CD14-positive monocyte (primary cell): ENCODE measurements around the gene TACC3. TPM values are rescaled to one million over a fixed set of nuclear protein-coding genes. Genes with fewer than 3 reads are reported as not detected.

Experiments used
- DNase-seq, 3 donors: peaks; one replicate each; pipeline ENCODE4 v3.0.0-alpha.2; 2011 to 2022
- H2AFZ ChIP-seq: 2 replicates; pipeline ENCODE4 v1.6.0; 2012; ENCODE audit warnings: mild to moderate bottlenecking, low read depth, low read length, inconsistent platforms; ENCODE audit not compliant: insufficient read depth, poor library complexity, severe bottlenecking
- H3K27ac ChIP-seq, 2 donors: 1 replicate in 1 of 2; 2 replicates in 1 of 2; pipeline ENCODE4 v1.5.1; 2012 to 2013; ENCODE audit warnings: low read length in 2 of 2, control low read depth in 1 of 2, inconsistent platforms in 1 of 2, low read depth in 1 of 2, mild to moderate bottlenecking in 1 of 2
- H3K27me3 ChIP-seq, 2 donors: one replicate each; pipeline versions ENCODE4 v1.6.0 to v1.6.1; 2011 to 2013; ENCODE audit warnings: low read length in 2 of 2; ENCODE audit not compliant: control insufficient read depth in 2 of 2, insufficient read depth in 2 of 2
- H3K36me3 ChIP-seq, 2 donors: replicated peaks in 1 of 2; 1 replicate in 1 of 2; 2 replicates in 1 of 2; pipeline versions ENCODE4 v1.5.1 to v1.6.1; 2012 to 2013; ENCODE audit warnings: low read length in 2 of 2, control low read depth in 1 of 2, inconsistent platforms in 1 of 2, mild to moderate bottlenecking in 1 of 2; ENCODE audit not compliant: insufficient read depth in 2 of 2, control insufficient read depth in 1 of 2
- H3K4me1 ChIP-seq, 2 donors: 1 replicate in 1 of 2; 2 replicates in 1 of 2; pipeline versions ENCODE4 v1.5.1 to v1.6.1; 2012 to 2013; ENCODE audit warnings: low read length in 2 of 2, control low read depth in 1 of 2, inconsistent platforms in 1 of 2, mild to moderate bottlenecking in 1 of 2, moderate library complexity in 1 of 2; ENCODE audit not compliant: insufficient read depth in 2 of 2, control insufficient read depth in 1 of 2
- H3K4me2 ChIP-seq: replicated peaks from 2 replicates; pipeline ENCODE3; 2012; ENCODE audit warnings: low read length, moderate library complexity, mild to moderate bottlenecking; ENCODE audit not compliant: poor library complexity, severe bottlenecking; ENCODE audit errors: extremely low read depth
- H3K4me3 ChIP-seq, 3 experiments: fragments of 200-600 bp in 1 of 3; sonication (generic) in 1 of 3; replicated peaks in 1 of 3; 1 replicate in 2 of 3; 2 replicates in 1 of 3; pipeline ENCODE4 v1.5.1; 2011 to 2013; ENCODE audit warnings: low read length in 3 of 3, mild to moderate bottlenecking in 3 of 3, control low read depth in 2 of 3, low read depth in 2 of 3, inconsistent platforms in 1 of 3, moderate library complexity in 1 of 3
- H3K79me2 ChIP-seq: 2 replicates; pipeline ENCODE4 v1.6.0; 2012; ENCODE audit warnings: mild to moderate bottlenecking, control low read depth, inconsistent platforms, low read length, moderate library complexity; ENCODE audit not compliant: insufficient read depth
- H3K9ac ChIP-seq: 2 replicates; pipeline ENCODE4 v1.6.0; 2017; ENCODE audit warnings: low read length, mild to moderate bottlenecking; ENCODE audit not compliant: insufficient read depth, poor library complexity, severe bottlenecking
- H3K9me3 ChIP-seq, 2 donors: replicated peaks in 1 of 2; 1 replicate in 1 of 2; 2 replicates in 1 of 2; pipeline versions ENCODE4 v1.5.1 to v1.6.1; 2012 to 2013; ENCODE audit warnings: low read length in 2 of 2, control low read depth in 1 of 2; ENCODE audit not compliant: control insufficient read depth in 1 of 2, insufficient read depth in 1 of 2
- H4K20me1 ChIP-seq: 2 replicates; pipeline ENCODE4 v1.6.0; 2012; ENCODE audit warnings: mild to moderate bottlenecking, low read length, control low read depth, moderate library complexity; ENCODE audit not compliant: insufficient read depth
- H3K27ac Mint-ChIP-seq, 7 donors: one replicate each; pipeline ENCODE4 v1.8.0; 2020; ENCODE audit warnings: mild to moderate bottlenecking in 7 of 7, mixed read lengths in 7 of 7, moderate library complexity in 6 of 7, inconsistent platforms in 2 of 7
- H3K27me3 Mint-ChIP-seq, 3 donors: one replicate each; pipeline ENCODE4 v1.8.0; 2021 to 2022; ENCODE audit warnings: low read depth in 3 of 3, mild to moderate bottlenecking in 3 of 3, mixed read lengths in 3 of 3, moderate library complexity in 3 of 3, inconsistent platforms in 1 of 3
- H3K36me3 Mint-ChIP-seq, 2 donors: one replicate each; pipeline ENCODE4 v1.8.0; 2020; ENCODE audit warnings: mixed read lengths in 2 of 2, inconsistent platforms in 1 of 2, mild to moderate bottlenecking in 1 of 2
- H3K4me1 Mint-ChIP-seq: one replicate; pipeline ENCODE4 v1.8.0; 2020; ENCODE audit warnings: mild to moderate bottlenecking, mixed read lengths
- H3K4me3 Mint-ChIP-seq, 2 donors: one replicate each; pipeline ENCODE4 v1.8.0; 2020; ENCODE audit warnings: mild to moderate bottlenecking in 2 of 2, mixed read lengths in 2 of 2, moderate library complexity in 1 of 2
- H3K9me3 Mint-ChIP-seq, 7 donors: one replicate each; pipeline ENCODE4 v1.8.0; 2020 to 2022; ENCODE audit warnings: mixed read lengths in 7 of 7, mild to moderate bottlenecking in 6 of 7, moderate library complexity in 6 of 7, inconsistent platforms in 2 of 7
- CTCF ChIP-seq: fragments of 200-600 bp; IDR thresholded peaks from one replicate; pipeline ENCODE4 v1.8.0; 2022; ENCODE audit warnings: antibody characterized with exemption, mild to moderate bottlenecking
- WGBS: methylation state at CpG from one replicate; pipeline ENCODE4 v1.1.5; 2013; ENCODE audit warnings: missing lambda C conversion rate; ENCODE audit not compliant: insufficient coverage; 5-methylcytosine and 5-hydroxymethylcytosine counted together
- intact Hi-C, 2 donors: fragments of 100-400 bp; cut with micrococcal nuclease; formaldehyde crosslinking; loops; one replicate each; pipeline versions ENCODE4 v1.15.0 to v1.15.1; 2023
- polyA plus RNA-seq, 3 donors: library from polyadenylated mRNA; depleted of rRNA in 1 of 3; unstranded in 2 of 3; stranded (reverse) in 1 of 3; fragments of 300-500 nt in 2 of 3; fragments of >200 nt in 1 of 3; fragmentation: Illumina TruSeq in 2 of 3; gene quantifications; 1 replicate in 2 of 3; 2 replicates in 1 of 3; pipeline ENCODE4 v1.2.3, GENCODE V29; 2012 to 2021

TACC3 gene
- polyA plus RNA-seq, 3 donors: 43.7 to 84.2 (median 56.6) TPM

- DNase-seq: no peak
- Histone ChIP-seq H3K27me3 (no peaks in the 10 kb centered on the region), H3K27ac (peak overlapping the region in 1 of 2 donors; percentile 58), H3K4me1 (peaks cover 16 to 23% of the 10 kb centered on the region in 2 donors), H3K9ac (peak overlapping the region; percentile 40), H3K4me3 (peak overlapping the region; percentile 11 to 69 (median 20)), H3K4me2 (peak overlapping the region; percentile 79), H2AFZ (peak overlapping the region; percentile 83), H3K9me3 (no peaks in the 10 kb centered on the region), H4K20me1 (no peaks in the 10 kb centered on the region), H3K79me2 (no peaks in the 10 kb centered on the region), H3K36me3 (no peaks in the 10 kb centered on the region)
- no peak for TF ChIP-seq CTCF
- H3K4me1 Mint-ChIP-seq: peaks cover 15% of the 10 kb centered on the region
- peaks cover 0 to 1% (median 0%) of the 10 kb centered on the region in 7 donors for H3K9me3 Mint-ChIP-seq
- H3K27me3 Mint-ChIP-seq: peaks cover 0 to 5% (median 1%) of the 10 kb centered on the region in 3 donors
- H3K4me3 Mint-ChIP-seq: peak overlapping the region; percentile 63 to 71
- intact Hi-C loops: loop anchor here (2.0 to 5.0 kb wide), 3 partner anchors 28 to 188 kb away; partner anchors contain the start of genes NSD2 (in 1 of the 2) and SLBP (in 1 of the 2)
- peaks cover 1 to 5% of the 10 kb centered on the region in 2 donors for H3K36me3 Mint-ChIP-seq
- WGBS: 30% methylated on average over 63 of the region's 66 CpGs
- peak overlapping the region in 1 of 7 donors; percentile 13 for H3K27ac Mint-ChIP-seq
Observed at GRCh38 chr4:1684506-1685234, 36.7 kb upstream of the TACC3 start.

GRCh38 chr4:1685235-1686150 lies 35.8 kb upstream of the TACC3 start:
- Mint-ChIP-seq H3K27ac (no peak overlapping the region), H3K4me3 (no peak overlapping the region), H3K9me3 (peaks cover 0 to 1% (median 0%) of the 10 kb centered on the region in 7 donors), H3K36me3 (peaks cover 4 to 8% of the 10 kb centered on the region in 2 donors), H3K4me1 (peaks cover 15% of the 10 kb centered on the region), H3K27me3 (peaks cover 0 to 5% (median 1%) of the 10 kb centered on the region in 3 donors)
- TF ChIP-seq CTCF: no peak
- H3K27ac ChIP-seq: no peak overlapping the region
- H3K79me2 ChIP-seq: no peaks in the 10 kb centered on the region
- H3K4me3 ChIP-seq: no peak overlapping the region
- H3K9me3 ChIP-seq: no peaks in the 10 kb centered on the region
- H3K27me3 ChIP-seq: no peaks in the 10 kb centered on the region
- intact Hi-C loops: loop anchor here in 1 of 2 donors (2.0 kb wide), 1 partner anchor 27 kb away; the partner anchor contains the start of gene SLBP
- peaks cover 16 to 23% of the 10 kb centered on the region in 2 donors for H3K4me1 ChIP-seq
- DNase-seq: no peak
- peaks cover 2 to 3% of the 10 kb centered on the region in 2 donors for H3K36me3 ChIP-seq
- H2AFZ ChIP-seq: peak overlapping the region; percentile 83
- no peaks in the 10 kb centered on the region for H4K20me1 ChIP-seq
- WGBS: 92% methylated on average over 17 of the region's 23 CpGs
- no peak overlapping the region for H3K9ac ChIP-seq
- H3K4me2 ChIP-seq: peak overlapping the region; percentile 79
